Stimulated activated CD4-positive, alpha-beta T cell treated with anti-CD3 and anti-CD28 coated beads, Interleukin-1b, Interleukin-23, amount 100 ng/mL, for 24 hours (primary cell): ENCODE data around the gene TEX54.

Source experiments
- DNase-seq, 4 experiments: peaks; one replicate each; pipeline ENCODE4 v3.0.0-alpha.2; 2020; ENCODE audit warnings: low read depth in 4 of 4, low spot score in 1 of 4

The TEX54 gene

DNA sequence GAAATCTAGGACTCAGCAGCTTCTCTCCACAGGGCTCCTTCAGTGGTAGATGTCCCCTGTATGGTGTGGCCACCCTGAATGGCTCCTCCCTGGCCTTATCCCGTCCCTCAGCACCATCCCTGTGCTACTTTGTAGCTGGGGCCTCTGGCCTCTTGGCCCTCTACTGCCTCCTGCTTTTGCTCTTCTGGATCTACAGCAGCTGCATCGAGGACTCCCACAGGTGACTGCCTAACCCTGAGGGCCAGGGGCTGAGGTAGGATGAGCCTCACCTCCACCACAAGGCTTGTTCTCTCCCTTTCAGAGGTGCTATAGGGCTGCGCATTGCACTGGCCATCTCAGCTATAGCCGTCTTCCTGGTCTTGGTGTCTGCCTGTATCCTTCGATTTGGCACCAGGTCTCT is 43.6 kb downstream of the TEX54 start:
- DNase-seq: no peak

DNA sequence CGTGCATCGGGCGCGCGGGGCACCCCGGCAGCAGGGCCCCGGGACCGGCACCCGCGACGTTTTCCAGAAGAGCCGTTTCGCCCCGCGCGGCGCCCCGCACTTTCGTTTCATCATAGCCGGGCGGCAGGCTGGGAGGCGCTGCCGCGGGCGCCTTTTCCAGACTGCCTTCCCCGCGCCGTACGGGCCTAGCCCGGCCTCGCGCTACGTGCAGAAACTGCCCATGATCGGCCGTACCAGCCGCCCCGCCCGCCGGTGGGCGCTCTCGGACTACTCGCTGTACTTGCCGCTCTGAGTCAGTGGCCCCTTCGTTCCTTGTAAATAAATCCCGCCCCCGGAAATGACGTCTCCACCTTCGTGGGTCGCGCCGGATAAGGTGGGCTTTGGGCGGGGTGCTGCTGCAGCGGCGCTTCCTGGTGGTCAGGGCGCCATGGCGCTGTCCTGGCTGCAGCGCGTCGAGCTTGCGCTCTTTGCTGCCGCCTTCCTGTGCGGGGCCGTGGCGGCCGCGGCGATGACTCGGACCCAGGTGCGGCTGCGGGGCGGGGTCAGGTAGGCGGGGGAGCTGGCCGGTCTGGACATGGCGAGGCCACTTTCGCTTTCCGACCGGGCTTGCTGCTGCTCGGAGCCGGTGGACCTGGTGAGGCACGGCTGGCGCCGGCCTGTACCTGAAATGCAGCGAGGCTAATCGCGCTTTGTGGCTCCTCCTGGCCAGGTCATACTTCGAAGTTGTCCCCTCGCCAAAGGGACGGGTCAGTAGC is 45.5 kb downstream of the TEX54 start, which contains the start of gene TMEM179B:
TSS of gene TMEM179B (plus strand) at position 398 of the 755 bp plus-strand sequence. CDS start at position 428, 30 bp downstream.
- DNase-seq: peak; percentile 97 to 100 (median 98)

DNA sequence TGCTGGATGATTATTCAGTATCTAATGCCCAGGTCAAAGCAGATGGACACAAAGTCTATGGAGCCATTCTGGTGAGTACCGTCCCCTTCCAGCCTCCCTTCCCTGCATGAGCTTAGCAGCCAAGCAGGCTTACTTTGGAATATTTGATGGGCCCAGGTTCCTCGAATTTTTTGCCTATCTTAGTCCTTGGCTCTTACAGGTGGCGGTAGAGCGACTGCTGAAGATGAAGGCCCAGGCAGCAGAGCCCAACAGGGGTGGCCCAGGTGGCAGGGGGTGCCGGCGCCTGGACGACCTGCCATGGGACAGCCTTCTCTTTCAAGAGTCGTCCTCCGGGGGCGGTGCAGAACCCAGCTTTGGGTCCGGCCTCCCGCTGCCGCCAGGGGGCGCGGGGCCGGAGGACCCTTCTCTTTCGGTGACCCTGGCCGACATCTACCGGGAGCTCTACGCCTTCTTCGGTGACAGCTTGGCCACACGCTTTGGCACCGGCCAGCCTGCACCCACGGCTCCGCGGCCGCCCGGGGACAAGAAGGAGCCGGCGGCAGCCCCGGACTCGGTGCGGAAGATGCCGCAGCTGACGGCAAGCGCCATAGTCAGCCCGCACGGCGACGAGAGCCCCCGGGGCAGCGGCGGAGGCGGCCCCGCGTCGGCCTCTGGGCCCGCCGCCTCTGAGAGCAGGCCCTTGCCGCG is 46.2 kb downstream of the TEX54 start:
- peak; percentile 62 to 77 (median 64) for DNase-seq

DNA sequence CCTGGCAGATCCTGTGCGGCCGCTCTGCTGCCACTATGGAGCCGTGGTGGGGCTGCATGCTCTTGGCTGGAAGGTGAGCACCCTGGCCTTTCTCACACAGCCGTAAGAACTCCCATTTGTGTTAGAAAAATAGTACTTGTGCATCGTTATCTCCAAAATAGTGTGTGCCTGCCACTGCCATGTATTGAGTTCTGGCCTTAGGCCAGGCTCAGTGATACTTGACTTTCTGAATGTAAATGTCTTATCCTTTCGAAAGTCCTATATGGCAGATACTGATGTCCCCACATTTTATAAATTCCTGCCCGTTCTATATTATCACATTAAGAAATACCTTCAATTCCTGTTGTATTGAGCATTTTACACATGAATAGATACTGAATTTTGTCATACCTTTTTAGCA is 49.9 kb downstream of the TEX54 start:
- DNase-seq: no peak
